Lung (tissue), 12 donors: ENCODE data around the gene ATP6V0D1. TPM values are rescaled to one million over a fixed set of nuclear protein-coding genes. Genes with fewer than 3 reads are reported as not detected.
A peak's percentile ranks its signal among the peaks of the same experiment; 100 is the strongest.

Experiments used
- ATAC-seq: fragments of 200-7000 bp; cut with Tn5 transposase; one replicate; pipeline ENCODE4 v1.9.1; 2020; ENCODE audit warnings: moderate number of reproducible peaks; ENCODE audit not compliant: insufficient read depth, low FRiP score
- DNase-seq, 3 donors: peaks; one replicate each; pipeline ENCODE4 v3.0.0-alpha.2; 2013 to 2017
- H3K27ac ChIP-seq, 2 donors: one replicate each; pipeline ENCODE4 v1.5.1; 2013; ENCODE audit warnings: mild to moderate bottlenecking in 2 of 2, moderate library complexity in 2 of 2, control low read depth in 1 of 2, inconsistent platforms in 1 of 2, low read depth in 1 of 2, low read length in 1 of 2
- H3K27me3 ChIP-seq, 3 donors: one replicate each; pipeline ENCODE4 v1.5.1; 2013; ENCODE audit warnings: low read length in 2 of 3; ENCODE audit not compliant: control insufficient read depth in 3 of 3, insufficient read depth in 3 of 3
- H3K36me3 ChIP-seq, 4 donors: one replicate each; pipeline ENCODE4 v1.5.1; 2013; ENCODE audit warnings: low read length in 4 of 4, mild to moderate bottlenecking in 1 of 4, moderate library complexity in 1 of 4; ENCODE audit not compliant: control insufficient read depth in 4 of 4, insufficient read depth in 4 of 4
- H3K4me1 ChIP-seq, 5 donors: one replicate each; pipeline ENCODE4 v1.5.1; 2013; ENCODE audit warnings: low read length in 5 of 5, mild to moderate bottlenecking in 2 of 5, moderate library complexity in 1 of 5; ENCODE audit not compliant: control insufficient read depth in 5 of 5, insufficient read depth in 5 of 5
- H3K4me3 ChIP-seq: one replicate; pipeline ENCODE4 v1.5.1; 2013; ENCODE audit warnings: mild to moderate bottlenecking, control low read depth, moderate library complexity
- H3K9ac ChIP-seq, 2 donors: one replicate each; pipeline ENCODE4 v1.5.1; 2013; ENCODE audit warnings: low read length in 2 of 2, control low read depth in 1 of 2; ENCODE audit not compliant: insufficient read depth in 1 of 2
- H3K9me3 ChIP-seq, 4 donors: one replicate each; pipeline ENCODE4 v1.5.1; 2013; ENCODE audit warnings: low read length in 3 of 4, mild to moderate bottlenecking in 1 of 4, moderate library complexity in 1 of 4; ENCODE audit not compliant: control insufficient read depth in 4 of 4, insufficient read depth in 3 of 4
- WGBS, 2 donors: extraction: QIAGEN DNeasy Blood & Tissue Kit; methylation state at CpG; one replicate each; pipeline ENCODE4 v1.1.7; 2013; 5-methylcytosine and 5-hydroxymethylcytosine counted together
- polyA plus RNA-seq, 2 donors: library from polyadenylated mRNA; stranded (reverse); fragments of 200-250 nt; gene quantifications; one replicate each; pipeline ENCODE4 v1.2.1, GENCODE V29; 2013
- total RNA-seq, 2 donors: library from RNA; depleted of rRNA in 1 of 2; stranded (reverse); fragments of >200 nt in 1 of 2; gene quantifications; one replicate each; pipeline ENCODE4 v1.2.1, GENCODE V29; 2014 to 2021
- TF ChIP-seq, protein P1 (sequence below): IDR thresholded peaks from 2 replicates; pipeline ENCODE4 v1.5.1; 2012; ENCODE audit warnings: mild to moderate bottlenecking; ENCODE audit errors: control extremely low read depth, extremely low read depth
- donor health status: control.
- donor health status: control.
- donor health status: Bipolar disorder and iron deficiency.
- donor health status: healthy.
- donor health status: DM: yes; HTN: yes; CAD: no.

Gene ATP6V0D1
- total and polyA plus RNA-seq, 4 donors = 39.6 to 249 (median 136) TPM

DNA sequence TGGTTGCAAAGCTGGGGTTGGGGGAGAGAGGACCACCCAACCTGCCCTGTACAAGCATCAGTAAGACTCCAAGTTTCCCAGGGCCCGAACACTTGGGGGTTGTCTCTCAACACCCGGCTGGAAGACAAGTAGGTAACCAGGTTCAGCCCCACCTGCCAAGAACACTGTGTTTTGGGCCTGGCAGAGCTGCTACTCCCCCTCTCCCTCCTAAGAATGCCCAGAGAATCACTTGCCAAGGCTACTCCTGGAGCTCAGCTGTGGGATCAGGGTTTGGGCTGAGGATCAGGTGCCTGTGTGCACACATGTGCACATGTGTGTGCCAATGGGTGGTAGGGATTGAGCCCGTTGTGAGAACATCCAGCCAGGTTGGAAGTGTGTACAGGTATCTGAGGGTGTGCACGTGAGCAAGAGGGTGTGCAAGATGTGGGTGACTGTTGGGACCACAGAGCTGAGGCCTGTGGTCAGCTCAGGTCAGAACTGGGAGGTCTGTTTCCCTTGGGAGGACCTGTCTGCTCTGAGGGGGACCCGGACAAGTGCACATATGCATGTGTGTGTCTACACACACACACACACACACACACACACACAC, 47.7 kb downstream of the ATP6V0D1 start:
- Histone ChIP-seq H3K36me3 (peaks cover 0 to 21% (median 8%) of the 10 kb centered on the region in 4 donors), H3K27me3 (peaks cover 0 to 10% (median 7%) of the 10 kb centered on the region in 3 donors), H3K9ac (no peak overlapping the region), H3K4me3 (no peak overlapping the region), H3K4me1 (peaks cover 0 to 20% (median 0%) of the 10 kb centered on the region in 5 donors), H3K9me3 (no peaks in the 10 kb centered on the region), H3K27ac (no peak overlapping the region)
- WGBS, 2 donors = 91 to 93% methylated on average over 5 of the region's 5 CpGs
- no peak for DNase-seq
- TF ChIP-seq, protein P1, sequence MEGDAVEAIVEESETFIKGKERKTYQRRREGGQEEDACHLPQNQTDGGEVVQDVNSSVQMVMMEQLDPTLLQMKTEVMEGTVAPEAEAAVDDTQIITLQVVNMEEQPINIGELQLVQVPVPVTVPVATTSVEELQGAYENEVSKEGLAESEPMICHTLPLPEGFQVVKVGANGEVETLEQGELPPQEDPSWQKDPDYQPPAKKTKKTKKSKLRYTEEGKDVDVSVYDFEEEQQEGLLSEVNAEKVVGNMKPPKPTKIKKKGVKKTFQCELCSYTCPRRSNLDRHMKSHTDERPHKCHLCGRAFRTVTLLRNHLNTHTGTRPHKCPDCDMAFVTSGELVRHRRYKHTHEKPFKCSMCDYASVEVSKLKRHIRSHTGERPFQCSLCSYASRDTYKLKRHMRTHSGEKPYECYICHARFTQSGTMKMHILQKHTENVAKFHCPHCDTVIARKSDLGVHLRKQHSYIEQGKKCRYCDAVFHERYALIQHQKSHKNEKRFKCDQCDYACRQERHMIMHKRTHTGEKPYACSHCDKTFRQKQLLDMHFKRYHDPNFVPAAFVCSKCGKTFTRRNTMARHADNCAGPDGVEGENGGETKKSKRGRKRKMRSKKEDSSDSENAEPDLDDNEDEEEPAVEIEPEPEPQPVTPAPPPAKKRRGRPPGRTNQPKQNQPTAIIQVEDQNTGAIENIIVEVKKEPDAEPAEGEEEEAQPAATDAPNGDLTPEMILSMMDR = no peak
- ATAC-seq = no peak

DNA sequence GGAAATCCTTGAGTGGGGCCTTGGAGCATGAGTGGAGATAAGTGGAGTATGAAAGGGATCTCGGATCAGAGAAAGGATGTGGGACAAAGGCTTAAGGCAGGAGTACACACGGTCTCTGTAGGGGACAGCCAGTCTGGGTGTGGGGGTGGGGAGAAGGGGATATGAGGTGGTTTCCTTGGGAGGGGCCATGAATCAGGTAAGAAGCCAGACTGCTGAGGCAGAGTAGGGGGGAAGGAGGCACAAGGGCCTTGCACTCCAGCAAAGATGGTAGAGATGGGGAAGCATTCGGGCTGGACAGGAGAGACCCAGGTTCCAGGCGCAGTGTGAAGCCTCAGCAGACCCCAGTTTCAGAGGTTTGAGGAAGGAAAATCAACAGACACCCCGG, 48.5 kb downstream of the ATP6V0D1 start:
- Histone ChIP-seq H3K27me3 (peaks cover 0 to 10% (median 7%) of the 10 kb centered on the region in 3 donors), H3K9me3 (no peaks in the 10 kb centered on the region), H3K9ac (peak overlapping the region in 1 of 2 donors; percentile 20), H3K36me3 (peaks cover 0 to 14% (median 3%) of the 10 kb centered on the region in 4 donors), H3K4me1 (peaks cover 0 to 21% (median 0%) of the 10 kb centered on the region in 5 donors), H3K4me3 (no peak overlapping the region), H3K27ac (no peak overlapping the region)
- 52 to 60% methylated on average over 5 of the region's 5 CpGs for WGBS, 2 donors
- TF ChIP-seq, protein P1 = no peak
- no peak for DNase-seq
- no peak for ATAC-seq

DNA sequence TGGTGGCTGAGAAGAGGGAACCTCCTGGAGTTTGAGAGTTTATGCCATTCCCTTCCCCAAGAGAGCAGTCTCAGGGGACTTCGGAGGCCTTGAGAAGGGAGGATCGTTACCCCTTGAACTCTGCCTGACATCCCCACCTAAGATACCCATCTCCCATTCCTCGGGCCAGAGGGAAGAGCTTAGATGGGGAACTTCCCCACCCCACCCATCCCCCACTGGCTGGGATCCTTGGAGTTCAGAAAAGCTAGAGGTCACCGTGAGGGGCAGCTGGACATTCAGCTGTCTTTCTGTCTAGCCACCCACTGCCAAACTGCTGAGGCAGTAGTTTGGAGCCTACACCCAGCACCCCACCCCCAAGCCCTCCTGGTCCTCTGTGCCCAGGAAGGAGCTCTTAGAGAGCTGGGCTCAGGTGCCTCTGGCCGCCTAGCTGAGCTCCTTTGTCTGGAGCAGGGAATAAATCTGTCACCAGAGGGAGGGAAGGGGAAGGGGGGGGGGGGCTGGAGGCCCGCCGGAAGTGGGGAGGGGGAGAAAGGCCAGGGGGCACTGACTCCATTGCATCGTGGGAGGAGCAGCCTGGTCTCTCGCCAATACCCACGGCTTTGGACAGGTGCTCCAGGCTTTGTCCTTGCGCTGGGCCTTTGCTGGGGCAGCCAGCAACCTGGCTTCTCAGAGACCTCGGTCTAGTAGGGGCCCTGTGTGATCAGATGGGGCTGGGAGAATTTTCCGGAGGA, 49.0 kb downstream of the ATP6V0D1 start:
- H3K9me3 ChIP-seq = no peaks in the 10 kb centered on the region
- peak in 2 of 3 donors; percentile 53 to 61 for DNase-seq
- ATAC-seq = no peak
- H3K4me3 ChIP-seq = no peak overlapping the region
- peaks cover 0 to 10% (median 7%) of the 10 kb centered on the region in 3 donors for H3K27me3 ChIP-seq
- peaks cover 0 to 9% (median under 1%) of the 10 kb centered on the region in 4 donors for H3K36me3 ChIP-seq
- H3K27ac ChIP-seq = no peak overlapping the region
- 32 to 33% methylated on average over 13 of the region's 13 CpGs for WGBS, 2 donors
- peaks cover 0 to 21% (median 0%) of the 10 kb centered on the region in 5 donors for H3K4me1 ChIP-seq
- peak overlapping the region; percentile 20 to 46 for H3K9ac ChIP-seq
- TF ChIP-seq, protein P1 = no peak
